HG02885 (cell line): ENCODE results near the gene GDI2.

Experiments used
- ATAC-seq: cut with Tn5 transposase; IDR thresholded peaks from one replicate; pipeline ENCODE4 v1.9.1; 2021; ENCODE audit warnings: mild to moderate bottlenecking; ENCODE audit not compliant: unreplicated experiment, poor library complexity

Gene GDI2

DNA sequence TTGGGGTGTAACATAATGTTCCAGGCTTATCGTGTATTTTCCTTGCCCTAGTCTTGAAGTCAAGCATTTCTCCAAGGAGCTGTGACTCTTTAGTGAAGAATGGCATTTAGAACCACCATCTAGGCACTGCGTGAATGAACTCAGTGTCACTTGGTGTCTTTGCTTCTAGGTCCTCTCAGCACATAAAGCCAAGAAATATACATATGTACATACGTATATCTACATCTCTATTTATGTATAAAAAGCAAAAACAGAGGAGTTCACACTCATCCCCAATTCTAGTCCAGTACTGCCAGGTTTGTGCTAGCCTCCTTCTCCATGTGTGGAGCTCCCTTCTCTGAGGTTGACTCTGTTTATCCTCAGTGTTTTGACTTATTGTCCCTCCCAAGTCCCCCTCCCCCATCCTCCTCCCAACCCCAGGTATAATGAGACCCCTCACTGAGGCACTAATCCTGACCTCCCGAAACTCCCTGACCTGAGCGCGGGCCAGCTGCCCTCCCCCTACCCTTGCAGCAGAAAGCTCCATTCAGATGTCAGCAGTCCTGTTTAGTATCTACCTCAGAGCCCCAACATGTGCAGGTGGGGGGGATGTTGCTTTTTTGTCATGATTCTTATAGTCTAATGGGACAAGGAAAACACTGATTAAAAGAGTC lies 61.5 kb downstream of the GDI2 start:
- ATAC-seq, result no peak

DNA sequence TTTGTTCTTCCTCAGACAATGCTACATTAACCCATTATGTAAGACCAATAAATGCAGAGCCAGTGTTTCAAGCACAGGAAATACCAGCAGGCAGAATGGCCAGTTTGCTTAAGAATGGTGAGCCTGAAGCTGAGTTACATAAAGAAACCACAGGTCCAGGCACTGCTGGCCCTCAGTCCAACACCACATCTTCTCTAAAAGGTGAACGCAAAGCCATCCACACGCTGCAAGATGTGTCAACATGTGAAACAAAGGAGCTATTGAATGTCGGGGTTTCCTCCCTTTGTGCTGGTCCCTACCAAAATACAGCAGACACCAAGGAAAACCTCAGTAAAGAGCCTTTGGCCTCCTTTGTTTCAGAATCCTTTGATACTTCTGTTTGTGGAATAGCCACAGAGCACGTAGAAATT lies 64.8 kb downstream of the GDI2 start:
- no peak for ATAC-seq

DNA sequence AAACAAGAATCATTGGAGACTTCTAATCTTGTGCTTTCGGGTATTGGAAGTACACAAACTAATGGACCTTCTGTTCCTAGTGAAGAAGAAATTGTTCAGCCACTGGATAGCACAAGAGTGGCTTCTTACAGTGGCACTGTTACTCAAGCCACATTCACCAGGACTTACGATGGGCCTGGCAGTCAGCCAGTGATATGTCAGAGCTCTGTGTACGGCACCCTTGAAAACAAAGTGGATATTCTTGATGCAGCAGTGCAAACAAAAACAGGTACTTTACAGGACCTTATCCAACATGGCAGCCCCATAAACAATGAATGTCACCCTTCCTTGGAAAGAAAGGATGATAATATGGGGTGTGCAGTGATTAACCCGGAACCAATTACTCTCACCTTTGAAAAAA lies 67.0 kb downstream of the GDI2 start:
- ATAC-seq, result no peak

DNA sequence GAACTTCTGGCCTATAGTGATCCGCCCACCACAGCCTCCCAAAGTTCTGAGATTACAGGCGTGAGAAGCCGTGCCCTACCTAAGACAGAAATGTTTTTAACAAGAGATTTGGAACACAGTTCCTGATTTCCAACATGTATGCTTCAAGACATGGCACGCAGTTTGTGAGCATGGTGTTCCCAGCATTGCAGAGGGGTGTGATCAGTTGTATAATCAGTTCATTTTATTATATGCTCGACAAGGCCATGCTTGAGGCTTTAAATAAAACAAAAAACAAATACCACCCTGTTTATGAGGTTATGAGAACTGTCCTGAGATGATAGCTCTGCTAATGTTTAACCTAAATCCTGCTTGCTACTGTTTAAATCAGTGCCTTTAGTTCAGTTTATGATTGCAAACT lies 68.4 kb downstream of the GDI2 start:
- no peak for ATAC-seq

DNA sequence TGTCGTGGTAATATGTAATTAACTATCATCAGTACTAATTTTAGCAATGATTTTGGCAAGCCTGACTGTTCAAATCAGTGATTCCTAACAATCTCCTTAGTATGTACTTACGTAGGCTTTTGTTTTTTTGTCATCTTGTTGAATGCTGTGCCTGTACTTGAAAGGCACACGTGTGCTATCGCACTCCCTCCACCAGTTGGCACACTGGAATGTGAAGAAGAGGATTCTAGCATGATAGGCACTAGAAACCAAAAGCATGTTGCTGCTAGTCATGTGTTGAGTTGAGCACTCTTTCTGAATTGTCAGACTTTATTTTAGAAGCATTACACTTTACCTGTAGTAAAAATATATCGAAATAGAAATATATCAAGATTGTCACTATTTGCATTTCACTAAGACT lies 69.5 kb downstream of the GDI2 start:
- ATAC-seq, result no peak

DNA sequence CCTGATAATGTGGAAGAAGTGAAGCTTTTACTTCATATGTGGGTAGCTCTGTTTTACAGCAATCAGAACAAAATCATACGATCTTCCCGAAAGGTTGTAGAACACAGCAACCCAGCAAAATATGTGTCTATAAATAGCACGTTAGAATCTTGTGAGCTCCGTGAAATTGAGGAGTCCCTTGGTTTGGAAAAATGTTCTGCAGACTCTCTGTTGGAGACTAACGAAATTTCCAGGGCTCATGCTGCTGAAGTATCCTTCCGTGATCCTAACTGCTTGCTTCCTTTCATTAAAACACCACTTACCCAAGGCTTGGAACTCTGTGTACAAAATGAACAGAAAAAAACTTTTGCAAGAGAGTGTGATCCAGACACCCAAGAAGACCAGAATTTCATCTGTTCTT lies 71.1 kb downstream of the GDI2 start:
- no peak for ATAC-seq

DNA sequence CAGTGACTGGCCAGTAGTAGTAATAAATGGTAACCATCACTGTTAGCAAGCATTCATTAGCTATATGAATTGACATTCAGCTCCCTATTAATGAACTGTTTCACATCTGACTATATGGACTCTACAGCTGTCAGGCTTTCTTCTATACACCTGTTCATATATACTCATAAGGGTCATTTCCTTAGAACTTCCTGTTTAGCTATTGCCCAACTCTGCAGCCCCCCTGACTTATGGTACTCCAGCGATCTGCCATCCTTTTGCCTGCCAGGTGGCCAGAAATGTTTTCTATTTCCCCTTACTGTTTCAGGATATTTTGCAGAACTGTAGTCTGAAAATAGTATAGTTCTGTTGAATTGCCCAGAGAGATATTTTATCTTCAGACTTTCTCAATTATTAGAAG lies 72.0 kb downstream of the GDI2 start:
- ATAC-seq, result no peak

DNA sequence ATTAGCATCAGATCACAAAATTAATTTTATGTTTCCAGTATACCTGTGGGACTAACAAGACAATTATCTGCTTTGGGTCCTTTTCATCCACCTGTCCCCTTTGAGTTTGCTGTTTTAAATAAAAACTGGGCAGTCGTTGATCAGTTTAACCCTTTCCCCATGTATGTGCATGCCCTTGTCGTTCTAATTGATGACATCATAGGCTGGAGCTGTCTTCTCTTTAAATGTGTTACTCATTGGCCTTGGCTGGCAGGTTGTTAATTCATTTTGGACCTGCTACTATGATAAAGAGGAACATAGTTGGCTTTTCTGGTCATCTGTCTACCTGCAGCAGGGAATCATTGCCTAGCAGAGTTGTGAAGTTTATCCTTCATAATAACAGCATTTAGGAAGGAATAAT lies 74.8 kb downstream of the GDI2 start:
- ATAC-seq, result no peak

DNA sequence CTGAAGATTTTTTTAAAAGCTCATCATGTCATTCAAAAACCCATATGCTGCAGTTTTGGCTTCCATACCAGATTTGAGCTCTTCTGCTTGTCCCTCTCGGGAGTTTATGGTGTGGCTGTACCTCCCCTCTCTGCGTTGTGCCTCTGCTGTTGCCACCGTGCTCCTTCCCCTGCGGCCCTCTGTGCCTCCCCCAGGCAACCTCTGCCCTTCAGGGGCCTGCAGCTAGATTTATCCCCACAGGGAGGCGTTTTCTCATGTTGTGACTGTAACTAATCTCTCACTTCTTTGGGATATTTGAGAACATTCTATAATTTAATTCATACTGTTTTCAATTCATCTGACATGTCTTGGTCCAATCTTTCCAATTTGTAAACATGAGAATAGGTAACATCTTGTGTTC lies 75.9 kb downstream of the GDI2 start:
- no peak for ATAC-seq

DNA sequence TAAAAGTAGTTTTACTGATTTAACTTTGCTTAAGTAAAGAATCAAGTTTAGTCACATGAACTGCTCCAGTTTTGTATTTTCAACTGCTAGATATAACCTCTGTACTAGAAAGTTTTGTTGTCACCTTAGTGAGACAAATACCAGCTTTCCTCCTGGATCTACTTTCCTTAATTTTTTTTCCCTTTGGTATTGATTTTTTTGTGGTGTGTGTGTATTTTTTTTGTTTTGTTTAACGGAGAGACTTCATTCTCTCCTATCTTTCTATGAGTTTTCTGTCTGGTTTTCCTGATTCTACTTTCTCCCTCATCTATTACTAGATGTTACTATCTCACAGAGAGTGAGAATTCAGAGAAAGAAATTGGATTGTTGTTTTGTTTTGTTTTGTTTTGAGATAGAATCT lies 76.6 kb downstream of the GDI2 start:
- ATAC-seq, result no peak

DNA sequence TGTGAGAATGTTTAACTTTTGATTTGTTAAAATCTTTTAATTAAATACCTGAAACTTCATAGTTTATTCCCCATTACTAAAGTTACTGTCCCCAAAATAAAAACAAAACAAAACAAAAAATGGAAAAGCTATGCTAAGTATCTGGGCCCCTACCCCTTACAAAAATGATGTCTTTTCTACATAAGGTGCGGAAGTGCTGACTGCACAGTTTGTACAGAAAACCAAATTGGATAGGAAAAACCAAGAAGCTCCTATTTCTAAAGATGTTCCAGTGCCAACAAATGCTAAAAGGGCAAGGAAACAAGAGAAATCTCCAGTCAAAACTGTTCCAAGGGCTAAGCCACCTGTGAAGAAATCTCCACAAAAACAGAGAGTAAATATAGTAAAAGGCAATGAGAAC lies 78.1 kb downstream of the GDI2 start:
- ATAC-seq, result no peak

DNA sequence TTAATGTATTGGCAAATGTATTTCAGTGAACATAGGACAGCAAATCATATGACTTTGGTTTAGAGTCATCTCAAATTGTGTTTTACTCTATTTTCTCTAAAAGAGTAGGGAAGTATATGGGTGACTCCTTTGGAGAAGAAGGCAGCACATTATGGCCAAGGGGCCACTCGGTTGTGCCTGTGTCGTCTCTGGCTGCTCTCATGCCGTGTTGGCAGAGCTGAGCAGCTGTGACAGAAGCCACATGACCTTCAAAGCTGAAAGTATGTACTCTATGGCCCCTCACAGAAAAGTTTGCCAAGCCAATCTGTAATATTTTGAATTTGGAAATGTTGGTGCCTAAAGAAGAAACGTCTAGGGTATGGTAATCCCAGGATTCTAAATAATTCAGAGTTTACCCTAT lies 81.1 kb downstream of the GDI2 start:
- no peak for ATAC-seq

DNA sequence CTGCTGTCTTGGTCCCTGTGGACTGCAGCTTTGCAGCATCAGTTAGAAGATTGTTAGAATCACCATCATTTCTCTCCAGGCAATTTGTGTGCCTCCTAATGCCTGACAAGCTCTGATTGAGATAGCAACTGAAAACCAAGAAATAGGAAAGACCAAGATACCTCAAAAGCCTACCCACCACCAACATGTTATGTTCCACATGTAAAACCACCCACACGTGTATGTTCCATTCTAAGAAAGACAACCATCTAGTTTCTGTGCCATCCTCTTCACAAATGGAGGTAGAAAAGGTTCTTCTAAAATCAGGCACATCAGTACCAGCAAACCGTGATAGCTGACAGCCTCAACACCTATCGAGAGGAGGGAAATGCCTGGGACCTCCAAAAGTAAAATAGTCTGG lies 81.7 kb downstream of the GDI2 start:
- ATAC-seq, result no peak

DNA sequence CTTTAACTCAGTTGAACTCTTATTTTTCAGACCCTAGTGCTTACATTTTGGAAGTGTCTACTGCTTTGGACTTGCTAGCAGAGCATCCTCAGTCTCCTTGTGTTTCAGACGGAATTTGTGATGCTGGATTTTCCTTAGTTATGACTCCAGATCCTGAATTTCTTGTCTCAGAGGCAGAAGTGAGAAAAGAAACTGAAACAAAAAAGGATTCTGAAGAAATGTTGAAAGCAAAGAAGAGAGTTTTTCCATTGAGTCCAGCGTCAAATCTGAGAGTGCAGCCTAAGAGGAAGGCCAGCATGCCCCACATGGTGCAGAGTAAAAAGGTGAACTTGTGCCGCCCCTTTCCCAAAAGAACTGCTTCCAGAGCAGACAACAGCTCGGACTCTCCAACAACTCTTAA lies 82.5 kb downstream of the GDI2 start:
- no peak for ATAC-seq

DNA sequence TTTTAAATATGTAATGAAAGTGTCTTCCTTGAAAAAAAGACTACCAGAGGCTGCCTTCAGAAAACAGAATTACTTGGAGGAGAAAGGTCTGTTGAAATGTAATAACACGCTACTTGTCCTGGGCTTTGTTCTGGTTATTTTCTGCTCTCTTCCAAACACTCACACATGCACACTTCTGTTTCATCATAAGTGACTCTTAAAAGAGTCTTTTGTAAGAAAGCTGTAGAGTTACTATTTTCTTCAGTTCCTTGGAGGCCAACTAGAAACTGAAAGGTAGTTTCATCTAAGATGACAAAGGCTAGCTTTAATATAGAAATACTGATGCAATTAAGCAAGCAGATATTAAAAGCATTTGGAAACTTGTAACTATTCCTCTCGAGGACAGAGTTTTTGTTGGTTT lies 89.5 kb downstream of the GDI2 start:
- ATAC-seq, result no peak

DNA sequence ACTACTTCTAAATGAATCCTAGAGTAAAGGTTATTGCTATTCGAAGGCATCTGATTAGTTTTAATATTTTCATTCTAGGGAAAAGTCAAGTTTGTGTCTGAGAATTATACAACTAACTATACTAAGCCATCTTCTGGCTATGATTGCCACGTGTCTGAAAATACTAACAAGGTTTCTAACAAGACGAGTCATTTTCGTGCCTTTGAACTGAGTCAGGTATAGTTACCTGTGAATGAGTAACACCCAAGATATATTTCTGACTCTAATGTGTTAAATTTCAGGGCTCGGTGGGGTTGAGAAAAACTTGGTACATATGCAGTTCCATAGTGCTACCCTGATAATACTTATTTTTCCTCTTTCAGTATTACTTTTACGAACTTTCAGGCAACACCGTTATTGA lies 93.1 kb downstream of the GDI2 start:
- no peak for ATAC-seq

DNA sequence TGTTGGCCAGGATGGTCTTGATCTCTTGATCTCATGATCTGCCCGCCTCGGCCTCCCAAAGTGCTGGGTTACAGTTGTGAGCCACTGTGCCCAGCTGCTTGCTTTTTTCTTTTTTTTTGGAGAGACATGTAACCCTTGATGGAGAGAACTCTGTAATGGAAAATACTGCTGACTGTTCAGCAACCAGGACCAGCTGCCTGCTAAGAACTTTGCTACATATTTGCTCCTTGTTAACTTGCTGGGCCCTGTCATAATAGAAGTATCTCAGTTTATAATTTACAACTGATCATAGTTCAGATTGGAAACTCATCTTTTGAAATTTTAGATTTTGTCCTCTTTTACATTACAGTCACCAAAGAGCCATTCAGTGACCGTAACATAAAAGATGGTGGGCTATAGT lies 93.7 kb downstream of the GDI2 start:
- ATAC-seq, result no peak
